ENCODE results near the gene DLGAP4. TPM values are rescaled to one million over a fixed set of nuclear protein-coding genes. Genes with fewer than 3 reads are reported as not detected.
A peak's percentile ranks its signal among the peaks of the same experiment; 100 is the strongest.

Gene DLGAP4
- total and polyA plus RNA-seq, 4 donors, result 17.8 to 121 (median 70.7) TPM

DNA sequence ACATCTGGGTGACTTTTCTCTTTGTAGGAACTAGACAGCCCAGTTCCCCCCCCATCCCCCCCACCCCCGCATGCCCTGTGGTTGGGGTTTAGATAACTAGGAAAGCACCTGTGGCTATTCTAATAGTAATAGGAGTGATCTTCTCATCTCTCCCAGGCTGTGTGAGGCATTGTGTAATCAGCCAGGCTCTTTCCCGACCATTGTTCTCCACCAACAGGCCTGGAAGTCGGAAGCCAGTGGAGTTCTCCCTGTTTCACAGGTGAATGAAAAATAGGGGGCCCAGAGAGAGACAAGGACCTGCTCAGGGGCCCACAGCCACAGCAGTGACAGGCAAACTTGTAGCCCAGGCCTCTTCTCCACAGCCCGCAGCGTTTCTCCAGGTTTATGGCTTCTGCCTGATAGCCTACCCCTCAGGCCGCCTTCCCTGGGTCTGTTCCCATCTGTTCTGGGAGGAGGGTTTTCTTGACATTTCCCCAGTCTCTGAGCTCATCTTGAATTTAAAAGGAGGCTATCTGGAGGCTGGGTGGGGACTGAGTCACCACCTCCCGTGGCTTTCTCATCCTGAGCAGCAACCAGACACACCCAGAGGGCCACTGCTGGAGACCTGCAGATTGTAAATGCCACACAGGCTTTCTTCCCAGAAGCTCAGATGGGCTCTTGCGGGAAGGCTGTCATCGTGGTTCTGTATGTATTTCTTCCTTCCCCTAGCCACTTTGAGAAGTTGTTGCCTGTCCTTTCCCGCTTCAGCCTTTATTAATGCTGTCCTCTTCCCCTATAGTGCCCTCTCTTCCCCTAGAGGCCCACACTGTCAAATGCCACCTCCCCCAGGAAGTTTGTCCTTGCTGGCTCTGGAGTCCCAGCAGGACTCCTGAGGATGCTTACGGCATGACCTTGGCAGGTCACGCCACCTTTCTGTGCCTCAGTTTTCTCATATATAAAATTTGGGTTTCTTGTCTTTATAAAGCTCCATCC, 159.3 kb downstream of the DLGAP4 start:
- Histone ChIP-seq H3K4me3 (ENCODE audit: low read depth, low read length) (no peak overlapping the region), H3K9me3 (ENCODE audit: control insufficient read depth, insufficient read depth, low read length) (no peaks in the 10 kb centered on the region), H3K4me1 (ENCODE audit: control insufficient read depth, insufficient read depth, low read length) (peaks cover 80% of the 10 kb centered on the region), H3K27ac (ENCODE audit: low read depth, low read length) (peak overlapping the region; percentile 65), H3K27me3 (ENCODE audit: control insufficient read depth, insufficient read depth, low read length) (no peaks in the 10 kb centered on the region), H3K36me3 (ENCODE audit: control insufficient read depth, insufficient read depth, low read length) (peaks cover 15% of the 10 kb centered on the region)
- 57% methylated on average over 5 of the region's 12 CpGs for WGBS (ENCODE audit: insufficient coverage)
- peak in 1 of 6 donors; percentile 44 for DNase-seq (ENCODE audit: low read depth in 4 of 6, low spot score in 6 of 6)

GRCh38 chr20:36466089-36466488, 159.9 kb downstream of the DLGAP4 start:
- peak overlapping the region; percentile 8 for H3K27ac ChIP-seq (ENCODE audit: low read depth, low read length)
- H3K4me3 ChIP-seq (ENCODE audit: low read depth, low read length), result no peak overlapping the region
- 40% methylated on average over 1 of the region's 3 CpGs for WGBS (ENCODE audit: insufficient coverage)
- peaks cover 15% of the 10 kb centered on the region for H3K36me3 ChIP-seq (ENCODE audit: control insufficient read depth, insufficient read depth, low read length)
- no peaks in the 10 kb centered on the region for H3K27me3 ChIP-seq (ENCODE audit: control insufficient read depth, insufficient read depth, low read length)
- H3K4me1 ChIP-seq (ENCODE audit: control insufficient read depth, insufficient read depth, low read length), result peaks cover 74% of the 10 kb centered on the region
- no peak for DNase-seq (ENCODE audit: low read depth in 4 of 6, low spot score in 6 of 6)
- no peaks in the 10 kb centered on the region for H3K9me3 ChIP-seq (ENCODE audit: control insufficient read depth, insufficient read depth, low read length)

DNA sequence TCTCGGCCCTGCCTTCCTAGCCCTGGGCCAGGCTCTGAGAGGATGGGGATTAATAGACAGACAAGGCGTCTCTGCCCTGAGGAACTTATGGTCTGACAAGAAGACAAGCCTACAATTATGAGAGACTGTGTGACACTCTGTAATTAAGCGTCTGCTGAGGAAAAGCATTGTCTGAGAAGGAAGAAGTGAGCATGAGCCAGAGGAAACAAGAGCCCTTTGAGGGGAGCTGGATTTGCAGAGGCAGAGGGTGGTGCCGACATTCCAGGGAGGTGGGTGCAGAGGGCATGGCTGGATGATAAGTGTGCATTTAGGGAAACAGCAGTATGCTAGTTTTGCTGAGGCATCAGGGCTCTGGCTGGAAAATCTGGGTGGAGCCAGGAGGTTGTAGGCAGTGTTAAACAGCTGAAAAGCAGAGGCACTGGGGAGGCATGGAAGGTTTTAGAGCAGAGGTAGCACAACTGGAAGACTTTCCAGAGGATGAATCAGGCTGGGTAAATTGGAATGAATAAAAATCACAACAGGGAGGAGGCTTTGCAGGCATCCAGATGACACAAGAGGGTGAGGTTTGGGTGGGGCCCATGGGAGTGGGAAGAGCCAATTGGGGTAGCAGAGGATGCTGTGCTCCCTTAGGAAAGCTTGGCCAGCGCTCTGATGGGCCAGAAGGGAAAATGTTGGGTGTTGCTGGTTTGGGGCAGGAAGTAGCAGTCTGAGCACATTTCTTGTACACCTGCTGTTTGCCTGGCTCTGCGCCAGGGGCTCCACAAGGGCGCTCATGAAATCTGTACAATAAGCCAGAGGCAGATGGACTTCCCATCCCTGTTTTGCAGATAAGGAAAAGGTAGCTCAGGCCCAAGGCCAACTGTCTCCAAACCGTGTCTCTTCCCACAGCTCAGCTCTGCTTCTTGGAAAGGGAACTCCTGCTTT, 161.2 kb downstream of the DLGAP4 start:
- H3K27ac ChIP-seq (ENCODE audit: low read depth, low read length), result peak overlapping the region; percentile 81
- peak in 2 of 6 donors; percentile 75 to 77 for DNase-seq (ENCODE audit: low read depth in 4 of 6, low spot score in 6 of 6)

GRCh38 chr20:36468149-36469000, 162.2 kb downstream of the DLGAP4 start:
- H3K27me3 ChIP-seq (ENCODE audit: control insufficient read depth, insufficient read depth, low read length), result no peaks in the 10 kb centered on the region
- H3K36me3 ChIP-seq (ENCODE audit: control insufficient read depth, insufficient read depth, low read length), result peaks cover 16% of the 10 kb centered on the region
- DNase-seq (ENCODE audit: low read depth in 4 of 6, low spot score in 6 of 6), result peak in 2 of 6 donors; percentile 59 to 60
- peak overlapping the region; percentile 81 for H3K27ac ChIP-seq (ENCODE audit: low read depth, low read length)
- no peak overlapping the region for H3K4me3 ChIP-seq (ENCODE audit: low read depth, low read length)
- peaks cover 75% of the 10 kb centered on the region for H3K4me1 ChIP-seq (ENCODE audit: control insufficient read depth, insufficient read depth, low read length)
- 40% methylated on average over 6 of the region's 10 CpGs for WGBS (ENCODE audit: insufficient coverage)
- H3K9me3 ChIP-seq (ENCODE audit: control insufficient read depth, insufficient read depth, low read length), result no peaks in the 10 kb centered on the region

More for the DNA sequence above, 161.2 kb downstream of the DLGAP4 start:
- 34% methylated on average over 7 of the region's 8 CpGs for WGBS (ENCODE audit: insufficient coverage)
- Histone ChIP-seq H3K4me3 (ENCODE audit: low read depth, low read length) (no peak overlapping the region), H3K9me3 (ENCODE audit: control insufficient read depth, insufficient read depth, low read length) (no peaks in the 10 kb centered on the region), H3K36me3 (ENCODE audit: control insufficient read depth, insufficient read depth, low read length) (peaks cover 14% of the 10 kb centered on the region), H3K4me1 (ENCODE audit: control insufficient read depth, insufficient read depth, low read length) (peaks cover 79% of the 10 kb centered on the region), H3K27me3 (ENCODE audit: control insufficient read depth, insufficient read depth, low read length) (no peaks in the 10 kb centered on the region)

DNA sequence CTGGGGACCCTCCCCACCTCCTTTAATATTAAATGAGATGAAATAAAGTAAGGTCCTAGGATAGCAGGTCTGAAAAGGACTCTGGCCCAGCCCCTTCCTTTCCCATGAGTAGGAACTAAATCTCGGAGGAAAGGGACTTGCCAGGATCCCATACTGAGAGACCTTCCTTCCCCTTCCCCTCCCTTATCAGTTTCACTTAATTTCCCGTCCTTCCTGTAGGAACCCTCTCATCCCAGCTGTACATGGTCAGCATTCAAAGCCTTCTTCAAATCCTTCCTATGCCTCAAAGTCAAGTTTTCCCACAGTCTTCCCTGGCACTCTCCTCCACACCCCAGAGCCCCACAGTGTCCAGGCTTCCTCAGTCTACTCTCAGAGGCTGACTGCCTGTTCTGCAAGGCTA, 163.8 kb downstream of the DLGAP4 start:
- Histone ChIP-seq H3K4me1 (ENCODE audit: control insufficient read depth, insufficient read depth, low read length) (peaks cover 75% of the 10 kb centered on the region), H3K36me3 (ENCODE audit: control insufficient read depth, insufficient read depth, low read length) (peaks cover 16% of the 10 kb centered on the region), H3K27me3 (ENCODE audit: control insufficient read depth, insufficient read depth, low read length) (no peaks in the 10 kb centered on the region), H3K9me3 (ENCODE audit: control insufficient read depth, insufficient read depth, low read length) (no peaks in the 10 kb centered on the region), H3K4me3 (ENCODE audit: low read depth, low read length) (no peak overlapping the region), H3K27ac (ENCODE audit: low read depth, low read length) (no peak overlapping the region)
- 55% methylated on average over 2 of the region's 2 CpGs for WGBS (ENCODE audit: insufficient coverage)
- no peak for DNase-seq (ENCODE audit: low read depth in 4 of 6, low spot score in 6 of 6)

DNA sequence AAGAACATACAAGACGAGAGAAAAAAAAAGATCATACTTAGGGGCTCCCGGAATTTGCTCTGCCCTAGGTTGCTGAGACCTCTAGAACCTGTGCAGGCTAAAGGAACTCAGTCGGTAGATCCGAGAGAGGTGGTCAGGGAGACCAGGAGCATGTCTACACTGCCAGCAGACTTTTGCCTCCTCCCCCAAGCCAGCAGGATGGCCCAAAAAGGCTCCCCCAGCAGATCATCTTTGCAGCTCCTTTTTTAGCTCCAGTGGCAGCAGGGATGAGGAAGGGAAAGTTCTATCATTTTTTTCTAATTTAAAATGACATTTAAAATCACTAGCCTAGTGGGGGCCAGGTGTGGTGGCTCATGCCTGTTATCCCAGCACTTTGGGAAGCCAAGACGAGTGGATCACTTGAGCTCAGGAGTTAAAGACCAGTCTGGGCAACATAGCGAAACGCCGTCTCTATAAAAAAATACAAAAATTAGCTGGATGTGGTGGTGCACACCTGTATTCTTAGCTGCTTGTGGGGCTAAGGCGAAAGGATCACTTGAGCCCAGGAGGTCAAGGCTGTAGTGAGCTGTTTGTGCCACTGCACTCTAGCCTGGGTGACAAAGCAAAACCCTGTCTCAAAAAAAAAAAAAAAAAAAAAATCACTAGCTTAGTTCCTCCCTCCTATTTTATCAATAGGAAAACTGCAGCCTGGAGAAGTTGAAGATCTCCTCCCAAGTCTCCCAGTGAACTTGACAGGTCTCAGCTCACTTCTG, 165.9 kb downstream of the DLGAP4 start:
- Histone ChIP-seq H3K27ac (ENCODE audit: low read depth, low read length) (no peak overlapping the region), H3K36me3 (ENCODE audit: control insufficient read depth, insufficient read depth, low read length) (peaks cover 9% of the 10 kb centered on the region), H3K4me1 (ENCODE audit: control insufficient read depth, insufficient read depth, low read length) (peaks cover 54% of the 10 kb centered on the region), H3K27me3 (ENCODE audit: control insufficient read depth, insufficient read depth, low read length) (no peaks in the 10 kb centered on the region), H3K9me3 (ENCODE audit: control insufficient read depth, insufficient read depth, low read length) (no peaks in the 10 kb centered on the region), H3K4me3 (ENCODE audit: low read depth, low read length) (no peak overlapping the region)
- 93% methylated on average over 7 of the region's 9 CpGs for WGBS (ENCODE audit: insufficient coverage)
- DNase-seq (ENCODE audit: low read depth in 4 of 6, low spot score in 6 of 6), result no peak

DNA sequence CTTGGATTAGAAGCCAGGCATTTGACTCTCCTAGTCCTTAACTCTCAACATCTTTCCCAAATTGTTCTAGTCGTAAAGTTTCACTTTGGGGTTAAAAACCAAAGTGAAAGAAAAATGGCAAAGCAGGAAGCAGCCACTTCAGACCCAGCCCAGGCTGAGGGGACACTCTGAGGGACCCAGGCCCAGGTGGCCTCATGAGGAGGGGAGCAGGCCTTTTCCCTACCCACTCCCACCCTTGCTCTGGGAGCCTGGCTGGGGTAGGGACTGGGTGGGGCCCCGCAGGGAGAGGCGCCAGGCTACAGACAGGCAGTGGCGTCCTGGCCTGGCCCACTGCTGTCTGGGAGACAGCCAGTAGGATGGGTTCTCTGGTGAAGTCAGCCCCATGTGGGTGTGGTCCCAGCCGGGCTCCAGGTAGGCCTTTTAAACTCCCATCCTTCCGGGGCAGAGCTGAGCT, 166.5 kb downstream of the DLGAP4 start:
- no peak for DNase-seq (ENCODE audit: low read depth in 4 of 6, low spot score in 6 of 6)
- no peaks in the 10 kb centered on the region for H3K27me3 ChIP-seq (ENCODE audit: control insufficient read depth, insufficient read depth, low read length)
- peak overlapping the region; percentile 33 for H3K27ac ChIP-seq (ENCODE audit: low read depth, low read length)
- H3K36me3 ChIP-seq (ENCODE audit: control insufficient read depth, insufficient read depth, low read length), result peaks cover 9% of the 10 kb centered on the region
- WGBS (ENCODE audit: insufficient coverage), result 31% methylated on average over 4 of the region's 6 CpGs
- H3K9me3 ChIP-seq (ENCODE audit: control insufficient read depth, insufficient read depth, low read length), result no peaks in the 10 kb centered on the region
- no peak overlapping the region for H3K4me3 ChIP-seq (ENCODE audit: low read depth, low read length)
- peaks cover 48% of the 10 kb centered on the region for H3K4me1 ChIP-seq (ENCODE audit: control insufficient read depth, insufficient read depth, low read length)

DNA sequence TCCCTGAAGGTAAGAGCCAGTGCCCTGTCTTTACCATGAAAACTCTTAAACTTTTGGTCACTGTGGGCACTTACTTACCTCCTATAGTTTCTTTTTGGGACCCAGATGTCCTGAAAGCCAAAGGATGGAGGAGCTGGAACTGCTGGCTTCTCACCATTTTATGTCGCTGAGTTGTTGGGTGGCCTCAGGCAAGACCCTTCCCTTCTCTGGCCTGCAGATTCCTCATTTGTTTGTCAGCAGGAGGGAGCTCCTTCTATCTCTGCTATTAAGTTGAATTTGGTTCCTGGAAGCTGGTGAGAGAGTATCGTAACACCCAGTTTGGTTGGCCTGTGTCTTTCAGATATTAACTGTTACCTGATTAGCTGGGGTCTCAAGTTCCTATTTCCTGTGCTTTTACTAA, 167.0 kb downstream of the DLGAP4 start:
- H3K27me3 ChIP-seq (ENCODE audit: control insufficient read depth, insufficient read depth, low read length), result no peaks in the 10 kb centered on the region
- H3K27ac ChIP-seq (ENCODE audit: low read depth, low read length), result no peak overlapping the region
- WGBS (ENCODE audit: insufficient coverage), result 57% methylated on average over 1 of the region's 2 CpGs
- no peak for DNase-seq (ENCODE audit: low read depth in 4 of 6, low spot score in 6 of 6)
- H3K4me1 ChIP-seq (ENCODE audit: control insufficient read depth, insufficient read depth, low read length), result peaks cover 43% of the 10 kb centered on the region
- H3K4me3 ChIP-seq (ENCODE audit: low read depth, low read length), result no peak overlapping the region
- no peaks in the 10 kb centered on the region for H3K9me3 ChIP-seq (ENCODE audit: control insufficient read depth, insufficient read depth, low read length)
- H3K36me3 ChIP-seq (ENCODE audit: control insufficient read depth, insufficient read depth, low read length), result peaks cover 9% of the 10 kb centered on the region
